A204.1 (cell line): ENCODE results near the gene GAL3ST2.
"Not testable (repeated sequence)": the region's sequence is repeated elsewhere in the genome, so short reads cannot be mapped to it uniquely, and the experiment has no call there.

Source experiments
- FAIRE-seq: peaks from 2 replicates; lab custom pipeline; 2012; peaks lifted over from hg19 to GRCh38; lab: Jason Lieb, UNC

The GAL3ST2 gene

DNA sequence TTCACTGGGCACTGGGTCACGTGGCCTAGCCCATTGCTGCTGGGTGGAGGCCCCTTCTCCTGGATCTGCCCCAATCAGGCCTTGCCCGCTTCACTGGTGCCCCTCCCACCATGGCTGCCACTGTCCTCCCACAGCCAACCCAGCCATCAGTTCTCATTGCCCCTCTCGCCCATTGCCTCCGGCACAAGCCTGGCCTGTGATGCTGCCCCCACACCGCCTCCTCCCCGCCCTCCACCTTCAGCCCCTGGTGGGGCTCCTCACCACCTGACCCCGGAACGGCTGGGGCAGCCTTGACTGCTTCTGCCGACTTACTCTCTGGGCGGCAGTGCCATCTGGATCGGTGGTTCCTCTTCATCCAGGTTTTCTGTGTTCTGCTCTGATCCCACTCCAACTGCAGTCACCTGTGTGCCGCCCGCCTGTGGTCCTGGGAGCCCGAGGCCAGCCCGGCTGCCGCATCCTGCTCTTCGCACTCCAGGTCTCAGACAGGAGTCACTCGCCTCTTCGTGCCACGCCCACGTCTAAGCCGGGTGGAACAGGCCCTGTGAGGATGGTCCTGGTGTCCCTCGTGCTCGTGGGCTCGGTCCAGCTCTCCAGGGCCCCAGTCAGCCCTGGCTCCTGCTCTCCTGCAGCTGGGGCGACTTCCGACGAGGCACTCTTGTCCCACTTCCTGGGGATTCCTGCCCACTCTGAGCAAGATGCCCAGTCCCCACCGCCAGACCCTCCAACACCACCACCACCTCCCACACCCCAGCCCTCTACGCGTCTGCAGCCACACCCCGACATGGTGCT is 28.0 kb upstream of the GAL3ST2 start:
- no peak for FAIRE-seq

DNA sequence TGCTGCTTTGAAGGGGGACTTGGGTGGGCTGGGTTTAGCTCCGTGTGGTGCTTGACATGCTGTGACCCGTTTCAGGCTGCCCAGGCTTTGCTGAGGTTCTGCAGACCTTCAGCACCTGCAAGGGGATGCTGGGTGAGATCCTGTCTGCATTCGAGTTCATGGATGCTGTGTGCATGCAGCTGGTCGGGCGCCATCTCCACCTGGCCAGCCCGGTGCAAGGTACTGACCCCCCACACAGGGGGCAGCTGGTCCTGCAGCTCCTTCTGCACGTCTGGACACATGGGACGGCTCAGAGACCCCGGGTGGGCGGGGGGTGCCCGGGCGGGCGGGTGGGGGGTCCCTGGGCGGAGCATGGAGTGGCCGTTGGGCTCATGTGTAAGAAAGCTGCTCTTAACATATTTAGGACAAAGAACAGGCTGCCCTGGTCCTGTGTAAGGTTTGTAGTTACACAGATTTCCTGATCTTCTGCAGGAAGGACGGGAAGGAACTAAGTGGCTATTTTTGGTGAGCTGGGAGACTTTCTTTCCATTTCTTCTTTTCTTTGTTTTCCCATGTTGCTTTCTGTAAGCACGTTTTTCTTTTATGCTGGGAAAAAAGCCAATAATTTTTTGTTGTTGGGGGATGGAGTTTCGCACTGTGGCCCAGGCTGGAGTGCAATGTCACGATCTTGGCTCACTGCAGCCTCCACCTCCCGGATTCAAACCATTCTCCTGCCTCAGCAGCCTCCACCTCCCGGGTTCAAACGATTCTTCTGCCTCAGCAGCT is 26.4 kb upstream of the GAL3ST2 start:
- no peak for FAIRE-seq

DNA sequence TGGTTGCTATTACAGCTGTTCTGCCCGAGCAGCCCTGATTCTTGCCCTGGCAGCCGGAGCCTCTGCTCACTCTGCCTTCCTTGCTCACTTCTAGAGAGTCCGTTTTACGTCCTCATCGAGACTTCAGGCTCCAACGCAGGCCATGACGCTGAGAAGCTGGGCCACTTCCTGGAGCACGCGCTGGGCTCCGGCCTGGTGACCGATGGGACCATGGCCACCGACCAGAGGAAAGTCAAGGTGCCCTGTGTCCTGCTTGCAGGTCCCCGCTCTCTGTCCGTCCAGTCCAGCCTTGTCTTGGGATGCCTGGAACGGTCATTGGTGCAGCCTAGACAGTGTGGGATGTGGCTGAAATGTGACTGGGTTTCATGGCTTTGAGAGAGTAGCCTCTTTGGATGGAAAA is 25.5 kb upstream of the GAL3ST2 start:
- no peak for FAIRE-seq

DNA sequence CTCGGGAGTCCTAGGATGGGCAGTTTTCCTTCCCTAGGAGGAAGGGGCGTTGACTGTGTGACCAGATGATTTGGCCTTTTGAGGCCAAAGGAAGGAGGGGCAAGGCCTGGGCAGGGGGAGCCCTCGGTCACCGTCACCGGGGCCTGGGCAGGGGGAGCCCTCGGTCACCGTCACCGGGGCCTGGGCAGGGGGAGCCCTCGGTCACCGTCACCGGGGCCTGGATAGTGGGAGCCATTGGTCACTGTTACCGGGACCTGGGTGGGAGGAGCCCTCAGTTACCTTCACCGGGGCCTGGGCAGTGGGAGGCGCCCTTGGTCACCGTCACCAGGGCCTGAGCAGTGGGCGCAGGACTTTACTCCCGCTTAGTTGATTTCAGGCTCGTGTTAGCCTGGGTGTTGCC is 24.8 kb upstream of the GAL3ST2 start:
- no peak for FAIRE-seq

DNA sequence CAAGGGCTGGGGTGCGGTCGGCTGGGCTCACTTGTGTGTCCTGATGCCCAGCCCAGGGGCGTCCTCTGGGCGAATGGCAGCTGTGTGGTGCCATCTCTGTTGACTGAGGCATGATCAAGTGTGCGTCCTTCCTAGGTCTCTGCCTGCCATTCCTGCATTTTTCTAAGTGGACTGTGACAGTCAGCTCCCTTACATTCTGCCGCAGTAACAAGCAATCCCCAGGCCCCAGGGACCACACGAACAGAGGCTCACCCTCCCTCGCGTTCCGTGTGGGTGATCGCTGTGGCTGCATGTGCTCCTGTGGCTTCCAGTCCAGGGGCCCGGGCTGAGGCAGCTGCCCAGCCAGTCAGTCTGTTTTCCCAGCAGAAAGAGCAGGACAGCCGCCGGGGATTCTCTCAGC is 24.4 kb upstream of the GAL3ST2 start:
- FAIRE-seq: no peak

DNA sequence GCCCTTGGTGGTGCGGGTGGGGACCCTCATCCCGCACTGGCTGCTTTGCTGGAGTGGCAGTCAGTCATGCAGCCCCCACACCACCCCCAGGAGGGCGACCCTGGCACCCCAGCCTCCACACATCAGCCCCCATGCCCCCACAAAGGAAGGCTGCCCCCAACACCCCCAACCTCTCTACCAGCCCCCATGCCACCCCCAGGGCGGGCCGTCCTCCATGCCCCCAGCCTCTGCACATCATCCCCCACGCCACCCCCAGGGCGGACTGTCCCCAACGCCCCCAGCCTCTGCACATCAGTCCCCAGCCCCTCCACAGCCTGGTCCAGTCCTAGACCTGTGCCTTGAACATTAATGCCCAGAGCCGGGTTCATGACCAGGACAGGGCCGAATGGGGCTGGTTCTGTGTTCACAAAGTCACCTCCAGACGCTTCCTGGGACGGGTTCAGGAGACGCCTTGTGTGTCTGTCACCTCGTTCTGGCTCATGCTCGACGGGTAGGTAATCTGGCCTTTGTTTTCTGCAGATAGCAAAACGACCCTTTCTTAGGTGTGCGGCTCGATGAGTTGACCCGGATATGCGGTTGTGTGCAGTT is 23.8 kb upstream of the GAL3ST2 start:
- no peak for FAIRE-seq

DNA sequence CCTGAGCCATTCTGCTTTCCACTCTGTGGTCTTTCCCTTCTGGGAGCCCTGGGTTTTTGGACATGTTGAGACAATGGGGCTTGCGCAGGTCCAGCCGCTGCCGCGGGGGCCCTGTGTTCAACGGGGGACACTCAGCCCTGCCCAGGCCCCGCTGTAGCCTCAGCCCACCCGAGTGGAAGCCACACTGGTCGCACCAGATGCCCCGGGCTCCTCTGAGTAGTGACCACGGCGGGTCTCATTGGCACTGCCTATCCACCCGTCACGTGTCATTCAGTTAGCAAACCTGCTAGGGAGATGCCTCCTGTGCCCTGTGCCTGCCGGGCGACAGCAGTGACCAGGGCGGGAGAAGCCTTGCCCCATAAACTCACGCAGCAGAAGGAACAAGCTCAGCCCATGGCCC is 23.1 kb upstream of the GAL3ST2 start:
- no peak for FAIRE-seq

DNA sequence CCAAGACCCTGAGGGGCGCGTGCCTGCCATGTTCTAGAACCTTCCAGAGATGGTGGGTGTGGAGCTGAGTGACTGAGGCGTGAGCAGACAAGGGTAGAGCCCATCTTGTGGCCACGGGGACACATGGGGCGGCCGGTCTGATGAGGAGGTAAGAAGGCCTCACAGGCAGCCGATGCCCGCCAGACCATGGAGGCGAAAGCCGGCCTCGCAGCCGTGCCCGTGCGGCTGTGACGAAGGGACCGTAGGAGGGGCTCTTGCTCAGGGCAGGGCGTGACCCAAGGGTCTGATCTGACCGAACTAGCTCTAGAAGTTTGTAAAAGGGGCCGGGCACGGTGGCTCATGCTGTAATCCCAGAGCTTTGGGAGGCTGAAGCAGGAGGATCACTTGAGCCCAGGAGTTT is 22.6 kb upstream of the GAL3ST2 start:
- no peak for FAIRE-seq

DNA sequence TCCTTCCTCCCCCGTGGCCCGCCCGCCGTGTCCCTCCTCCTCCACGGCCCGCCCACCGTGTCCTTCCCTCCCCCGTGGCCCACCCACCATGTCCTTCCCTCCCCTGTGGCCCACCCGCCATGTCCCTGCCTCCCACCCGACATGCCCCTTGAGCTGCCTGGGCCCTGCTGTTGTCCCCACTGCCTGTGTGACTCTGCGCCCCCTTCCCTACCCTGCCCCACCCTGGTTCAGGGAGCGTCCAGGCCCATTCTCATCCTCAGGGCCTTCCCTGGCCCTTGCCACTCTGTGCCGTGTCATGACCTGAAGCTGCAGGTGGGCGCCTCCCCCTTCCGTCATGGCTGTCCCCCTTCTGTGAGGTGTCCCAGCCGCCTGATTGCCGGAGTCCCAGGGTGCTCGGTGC is 21.5 kb upstream of the GAL3ST2 start:
- FAIRE-seq: no peak

DNA sequence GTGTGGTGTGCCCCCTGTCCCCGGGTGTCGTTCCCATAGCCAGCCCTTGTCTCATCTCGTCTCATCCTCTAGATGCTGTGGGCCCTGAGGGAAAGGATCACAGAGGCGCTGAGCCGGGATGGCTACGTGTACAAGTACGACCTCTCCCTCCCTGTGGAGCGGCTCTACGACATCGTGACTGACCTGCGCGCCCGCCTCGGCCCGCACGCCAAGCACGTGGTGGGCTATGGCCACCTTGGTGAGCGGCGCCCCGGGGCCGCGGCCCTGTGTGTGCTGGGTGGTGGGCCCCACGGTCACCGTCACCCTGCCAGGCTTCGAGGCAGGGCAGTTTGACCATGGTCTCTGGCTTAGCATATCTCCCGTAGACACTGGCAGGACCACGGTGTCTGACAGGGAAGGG is 20.8 kb upstream of the GAL3ST2 start:
- FAIRE-seq: no peak

DNA sequence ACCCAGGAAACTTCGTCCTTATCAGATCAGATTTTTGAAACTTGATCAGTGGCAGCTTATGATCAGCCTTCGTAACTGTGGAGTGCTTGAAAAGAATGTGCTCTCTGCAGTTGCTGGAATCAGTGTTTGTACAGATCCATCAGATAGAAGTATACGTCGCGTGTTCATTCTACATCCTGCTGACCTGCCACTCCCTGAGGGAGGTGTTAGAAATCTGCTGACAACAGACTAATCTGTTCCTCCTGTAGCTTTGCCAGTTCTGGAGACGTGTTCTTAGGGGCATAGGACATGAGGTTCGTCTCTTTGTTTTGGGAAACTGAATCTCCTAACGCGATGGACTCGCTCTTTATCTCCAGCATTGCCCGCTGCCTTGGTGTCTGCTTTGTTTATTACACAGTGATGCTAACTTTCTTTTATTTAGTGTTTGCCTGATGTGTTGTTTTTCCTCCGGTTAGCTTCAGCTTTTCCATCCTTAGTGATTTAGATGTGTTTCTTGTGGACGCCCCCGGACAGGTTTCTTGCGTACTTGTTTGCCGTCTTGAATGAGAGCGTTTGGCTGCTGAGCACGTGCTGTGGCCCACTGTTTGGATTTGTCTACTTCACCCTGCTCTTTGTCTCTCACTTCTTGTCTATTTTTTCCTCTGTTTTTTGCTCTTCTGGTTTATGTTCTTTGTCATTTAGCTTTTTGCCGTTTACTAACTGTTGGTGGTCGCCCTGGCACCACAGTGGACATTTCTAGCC is 17.4 kb upstream of the GAL3ST2 start:
- FAIRE-seq: no peak

DNA sequence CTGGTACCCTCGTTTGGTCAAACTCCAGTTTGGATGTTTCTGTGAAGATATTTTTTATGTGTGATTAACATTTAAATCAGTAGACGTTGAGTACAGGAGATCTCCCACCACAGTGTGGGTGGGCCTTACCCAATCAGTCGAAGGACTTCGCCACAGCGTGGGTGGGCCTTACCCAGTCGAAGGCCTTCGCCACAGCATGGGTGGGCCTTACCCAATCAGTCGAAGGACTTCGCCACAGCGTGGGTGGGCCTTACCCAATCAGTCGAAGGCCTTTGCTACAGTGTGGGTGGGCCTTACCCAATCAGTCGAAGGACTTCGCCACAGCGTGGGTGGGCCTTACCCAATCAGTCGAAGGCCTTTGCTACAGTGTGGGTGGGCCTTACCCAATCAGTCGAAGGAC is 16.7 kb upstream of the GAL3ST2 start:
- FAIRE-seq: not testable (repeated sequence)

DNA sequence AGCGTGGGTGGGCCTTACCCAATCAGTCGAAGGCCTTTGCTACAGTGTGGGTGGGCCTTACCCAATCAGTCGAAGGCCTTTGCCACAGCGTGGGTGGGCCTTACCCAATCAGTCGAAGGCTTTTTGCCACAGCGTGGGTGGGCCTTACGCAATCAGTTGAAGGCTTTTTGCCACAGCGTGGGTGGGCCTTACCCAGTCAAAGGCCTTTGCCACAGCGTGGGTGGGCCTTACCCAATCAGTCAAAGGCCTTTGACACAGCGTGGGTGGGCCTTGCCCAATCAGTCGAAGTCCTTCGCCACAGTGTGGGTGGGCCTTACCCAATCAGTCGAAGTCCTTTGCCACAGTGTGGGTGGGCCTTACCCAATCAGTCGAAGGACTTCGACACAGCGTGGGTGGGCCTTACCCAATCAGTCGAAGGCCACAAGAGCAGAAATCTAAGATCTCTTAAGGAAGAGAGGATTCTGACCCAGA is 16.3 kb upstream of the GAL3ST2 start:
- FAIRE-seq: no peak

DNA sequence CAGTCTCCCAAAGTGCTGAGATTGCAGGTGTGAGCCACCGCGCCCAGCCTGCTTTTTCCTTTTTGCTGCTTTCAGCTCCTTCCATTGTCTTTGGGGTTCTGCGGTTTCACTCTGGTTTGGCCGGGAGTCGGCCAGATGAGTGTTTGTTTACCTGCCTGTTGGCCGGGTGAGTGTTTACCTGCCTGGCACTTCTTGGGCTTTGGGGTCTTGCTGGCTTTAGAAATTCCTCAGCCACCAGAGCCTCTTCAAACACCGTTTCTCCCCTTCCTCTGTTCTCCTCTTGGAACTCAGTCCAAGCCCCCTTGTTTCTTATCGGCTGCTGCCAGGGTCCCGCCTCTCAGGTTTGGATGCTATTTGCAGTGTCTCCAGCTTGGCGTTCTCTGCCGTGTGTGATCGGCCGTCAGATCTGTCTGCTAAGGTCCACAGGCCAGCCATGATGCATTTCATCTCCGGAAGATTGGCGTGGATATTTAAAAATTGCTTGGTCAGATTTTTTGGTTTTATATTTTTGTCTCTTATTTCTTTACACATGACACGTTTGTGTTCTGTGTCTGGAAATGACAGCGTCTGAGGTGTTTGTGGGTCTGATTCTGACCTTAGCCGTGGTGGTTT is 14.2 kb upstream of the GAL3ST2 start:
- FAIRE-seq: no peak

DNA sequence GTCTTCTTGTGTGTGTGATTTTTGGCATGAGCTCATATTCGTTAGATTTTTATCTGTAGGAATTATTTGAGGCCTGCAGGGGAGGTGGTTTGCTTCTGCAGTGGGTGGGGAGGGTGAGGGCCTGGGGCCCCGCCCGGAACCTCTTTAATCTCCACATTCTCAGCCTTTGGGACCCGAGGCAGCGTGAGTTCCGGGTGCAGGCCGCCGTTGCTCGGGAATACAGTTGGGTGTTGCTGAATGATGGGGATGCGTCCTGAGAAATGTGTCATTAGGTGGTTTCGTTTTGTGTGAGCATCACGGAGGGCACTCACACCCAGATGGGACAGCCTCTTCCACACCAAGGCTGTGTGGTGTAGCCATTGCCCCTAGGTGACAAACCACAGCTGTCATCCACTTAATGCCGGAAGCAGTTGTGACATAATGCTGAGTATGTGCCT is 13.7 kb upstream of the GAL3ST2 start:
- FAIRE-seq: no peak

DNA sequence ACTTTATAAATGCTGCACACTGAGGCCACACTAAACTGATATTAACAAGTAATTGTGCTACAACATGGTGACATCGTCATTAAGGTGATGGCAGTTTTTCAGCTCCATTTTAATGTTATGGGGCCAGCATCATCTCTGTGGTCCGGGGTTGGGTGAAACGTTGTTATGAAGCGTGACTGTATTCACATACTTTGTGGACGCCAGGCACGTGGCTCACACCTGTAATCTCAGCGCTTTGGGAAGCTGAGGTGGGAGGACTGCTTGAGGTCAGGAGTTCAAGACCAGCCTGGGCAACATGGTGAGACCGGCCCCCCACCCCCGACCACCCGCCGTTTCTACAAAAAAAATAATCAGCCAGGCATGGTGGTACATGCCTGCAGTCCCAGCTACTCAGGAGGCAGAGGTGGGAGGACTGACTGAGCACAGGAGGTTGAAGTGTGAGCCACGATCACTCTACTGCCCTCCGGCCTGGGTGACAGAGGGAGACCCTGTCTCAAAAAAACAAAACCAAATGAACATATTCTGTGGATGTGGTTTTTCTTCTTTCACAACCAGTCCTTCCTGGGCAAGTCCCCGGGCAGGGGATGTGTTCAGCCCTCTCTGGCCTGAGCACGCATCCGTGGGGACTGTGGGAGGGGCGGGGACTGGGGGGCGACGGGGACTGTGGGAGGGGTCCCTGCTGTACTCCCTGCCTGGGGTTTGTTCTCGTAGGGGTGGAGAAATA is 12.9 kb upstream of the GAL3ST2 start:
- no peak for FAIRE-seq

DNA sequence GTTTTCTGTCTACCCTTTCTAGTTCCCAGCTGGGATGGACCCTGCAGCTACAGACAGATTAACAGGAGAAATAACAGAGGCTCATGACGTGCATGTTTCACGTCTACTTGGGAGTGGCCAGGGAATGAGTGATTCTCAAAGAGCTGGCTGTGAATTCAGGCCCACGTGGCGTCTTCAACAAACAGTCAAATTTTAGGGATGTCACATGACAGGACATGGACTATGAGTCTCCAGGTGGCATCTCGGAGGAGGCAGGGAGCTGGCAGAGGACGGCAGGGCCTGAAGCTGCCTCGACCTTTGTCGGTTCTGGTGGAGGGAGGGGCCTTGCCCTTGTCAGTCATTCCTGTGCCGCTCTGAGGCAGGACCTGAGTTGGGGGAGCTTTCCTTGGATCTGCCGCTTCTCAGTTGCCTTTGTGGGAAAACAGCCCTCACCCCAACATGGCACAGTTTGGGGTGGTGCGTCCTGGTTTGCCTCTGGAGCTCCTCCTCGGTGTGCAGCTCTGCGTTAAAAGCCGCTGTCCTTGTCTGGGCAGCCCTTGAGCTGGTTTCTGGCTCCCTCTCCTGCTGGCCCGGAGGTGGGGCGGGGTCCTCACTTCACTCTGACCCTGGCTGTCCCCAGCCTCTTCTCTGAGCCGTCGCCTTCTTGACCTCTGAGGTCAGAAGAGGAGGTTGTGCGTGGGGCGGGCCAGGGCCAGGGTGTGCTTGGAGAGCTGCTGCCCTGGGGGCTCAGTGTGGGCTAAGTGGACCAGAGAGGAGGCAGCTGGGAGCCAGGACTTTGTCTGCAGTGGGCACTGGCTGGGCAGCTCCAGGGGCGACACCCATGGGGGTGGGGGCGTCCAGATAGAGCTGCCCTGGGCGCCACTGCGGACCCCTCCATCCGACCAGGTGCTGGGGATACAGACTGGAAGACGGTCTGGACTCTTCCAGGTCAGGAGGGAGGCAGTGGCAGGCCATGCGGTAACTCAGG is 12.1 kb upstream of the GAL3ST2 start:
- no peak for FAIRE-seq

DNA sequence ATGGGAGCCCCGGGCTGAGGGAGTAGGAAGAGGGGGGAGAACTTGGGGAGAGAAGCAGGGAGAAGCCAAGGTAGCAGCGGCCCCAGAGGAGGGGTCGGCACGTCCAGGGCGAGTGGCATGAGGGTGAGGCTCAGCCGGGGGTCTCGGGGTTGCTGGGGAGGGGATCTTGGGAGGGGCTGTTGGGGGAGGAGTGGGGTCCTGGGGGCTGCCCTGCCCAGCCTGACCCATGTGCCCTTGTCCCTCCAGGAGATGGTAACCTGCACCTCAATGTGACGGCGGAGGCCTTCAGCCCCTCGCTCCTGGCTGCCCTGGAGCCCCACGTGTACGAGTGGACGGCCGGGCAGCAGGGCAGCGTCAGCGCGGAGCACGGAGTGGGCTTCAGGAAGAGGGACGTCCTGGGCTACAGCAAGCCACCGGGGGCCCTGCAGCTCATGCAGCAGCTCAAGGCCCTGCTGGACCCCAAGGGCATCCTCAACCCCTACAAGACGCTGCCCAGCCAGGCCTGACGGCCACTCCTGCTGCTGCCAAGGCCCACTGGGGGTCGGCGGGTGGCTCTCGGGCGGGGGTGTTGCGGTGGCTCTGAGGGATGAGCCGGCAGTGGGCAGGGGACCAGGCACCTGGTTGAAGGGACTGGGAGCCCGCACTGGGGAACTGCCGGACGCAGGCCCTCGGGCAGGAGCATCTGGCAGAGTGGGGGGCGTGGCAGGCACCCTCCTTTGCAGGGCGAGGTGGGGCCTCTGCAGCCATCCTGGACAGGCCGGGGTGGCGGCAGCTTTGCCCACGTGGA is 9.0 kb upstream of the GAL3ST2 start:
- FAIRE-seq: no peak

DNA sequence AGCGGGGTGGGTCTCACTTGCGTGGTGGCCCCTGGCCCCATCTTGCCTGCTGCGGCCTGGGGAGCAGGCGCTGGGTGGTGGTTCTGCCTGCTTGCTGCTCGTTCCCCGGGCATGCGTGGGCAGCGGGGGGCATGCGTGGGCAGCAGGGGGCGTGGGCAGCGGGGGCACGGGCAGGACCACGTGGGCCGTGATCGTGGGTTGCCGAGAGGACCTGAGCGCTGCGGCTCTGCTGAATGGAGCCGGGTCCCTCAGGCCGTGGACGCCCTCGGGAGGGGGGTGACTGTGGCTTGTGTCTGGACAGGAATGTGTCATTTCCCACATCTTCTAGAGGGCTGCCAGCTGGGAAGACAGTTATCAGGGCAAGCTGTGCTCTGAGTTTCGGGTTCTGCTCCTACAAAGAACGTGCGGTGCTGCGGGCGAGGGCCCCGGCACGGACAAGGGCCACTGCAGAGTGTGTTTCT is 8.3 kb upstream of the GAL3ST2 start:
- FAIRE-seq: no peak
